HG02763 (cell line): ENCODE results near the gene ZNF764.
A peak's percentile ranks its signal among the peaks of the same experiment; 100 is the strongest.
"Not testable (repeated sequence)": the region's sequence is repeated elsewhere in the genome, so short reads cannot be mapped to it uniquely, and the experiment has no call there.

ENCODE experiments used
- ATAC-seq: cut with Tn5 transposase; IDR thresholded peaks from one replicate; pipeline ENCODE4 v1.9.1; 2021; ENCODE audit warnings: mild to moderate bottlenecking, moderate library complexity; ENCODE audit not compliant: unreplicated experiment

The ZNF764 gene

GRCh38 chr16:30551781-30552180 is 6.4 kb downstream of the ZNF764 start:
- no peak for ATAC-seq

GRCh38 chr16:30548416-30549253 is 9.5 kb downstream of the ZNF764 start:
- ATAC-seq, result no peak

- no peak for ATAC-seq
Observed at GRCh38 chr16:30546115-30546514, 12.1 kb downstream of the ZNF764 start.

GRCh38 chr16:30543067-30543466 is 15.1 kb downstream of the ZNF764 start:
- no peak for ATAC-seq

- no peak for ATAC-seq
Observed at GRCh38 chr16:30541502-30542329, 16.5 kb downstream of the ZNF764 start.

- ATAC-seq, result not testable (repeated sequence)
Observed at GRCh38 chr16:30540916-30541464, 17.2 kb downstream of the ZNF764 start.

GRCh38 chr16:30539986-30540526 is 18.1 kb downstream of the ZNF764 start:
- not testable (repeated sequence) for ATAC-seq

- ATAC-seq, result no peak
Observed at GRCh38 chr16:30539000-30539964, 18.9 kb downstream of the ZNF764 start.

- not testable (repeated sequence) for ATAC-seq
Observed at GRCh38 chr16:30536391-30537024, 21.7 kb downstream of the ZNF764 start.

GRCh38 chr16:30535777-30536190 is 22.4 kb downstream of the ZNF764 start:
- no peak for ATAC-seq

GRCh38 chr16:30535106-30535776 is 22.9 kb downstream of the ZNF764 start:
- ATAC-seq, result peak; percentile 14

GRCh38 chr16:30534368-30535105 is 23.6 kb downstream of the ZNF764 start, which contains the start of gene ZNF747:
ZNF747 (minus strand) TSS chr16:30534858; CDS start chr16:30534679, 179 bp downstream.
- ATAC-seq, result peak; percentile 63

- peak; percentile 17 for ATAC-seq
Observed at GRCh38 chr16:30533748-30534367, 24.3 kb downstream of the ZNF764 start.

- no peak for ATAC-seq
Observed at GRCh38 chr16:30533146-30533522, 25.0 kb downstream of the ZNF764 start.

- ATAC-seq, result no peak
Observed at GRCh38 chr16:30532285-30533145, 25.7 kb downstream of the ZNF764 start.

- no peak for ATAC-seq
Observed at GRCh38 chr16:30530163-30531037, 27.8 kb downstream of the ZNF764 start.
